Glutamatergic neuron (in vitro differentiated cells): Measurements from ENCODE around the gene ITIH1. TPM values are rescaled to one million over a fixed set of nuclear protein-coding genes. Genes with fewer than 3 reads are reported as not detected.

Experiments
- DNase-seq: peaks from one replicate; pipeline ENCODE4 v3.0.0; 2022
- H3K27ac Mint-ChIP-seq: one replicate; pipeline ENCODE4 v1.8.0; 2020; ENCODE audit warnings: mild to moderate bottlenecking, mixed read lengths, inconsistent platforms; ENCODE audit not compliant: unreplicated experiment
- H3K27me3 Mint-ChIP-seq: one replicate; pipeline ENCODE4 v1.8.0; 2020; ENCODE audit warnings: mild to moderate bottlenecking, moderate library complexity, mixed read lengths, inconsistent platforms; ENCODE audit not compliant: unreplicated experiment
- H3K36me3 Mint-ChIP-seq: one replicate; pipeline ENCODE4 v1.8.0; 2020; ENCODE audit warnings: mild to moderate bottlenecking, mixed read lengths, inconsistent platforms; ENCODE audit not compliant: unreplicated experiment
- H3K4me1 Mint-ChIP-seq: one replicate; pipeline ENCODE4 v1.8.0; 2020; ENCODE audit warnings: mild to moderate bottlenecking, low read depth, mixed read lengths, inconsistent platforms; ENCODE audit not compliant: unreplicated experiment
- H3K4me3 Mint-ChIP-seq: one replicate; pipeline ENCODE4 v1.8.0; 2020; ENCODE audit warnings: mild to moderate bottlenecking, mixed read lengths, inconsistent platforms; ENCODE audit not compliant: unreplicated experiment
- H3K9me3 Mint-ChIP-seq: one replicate; pipeline ENCODE4 v1.8.0; 2020; ENCODE audit warnings: mild to moderate bottlenecking, moderate library complexity, mixed read lengths, inconsistent platforms; ENCODE audit not compliant: unreplicated experiment
- CTCF ChIP-seq: fragments of 200-600 bp; sonication (generic); IDR thresholded peaks from one replicate; pipeline ENCODE4 v1.5.0; 2021; ENCODE audit not compliant: partially characterized antibody, unreplicated experiment
- total RNA-seq: library from RNA; stranded (reverse); fragmentation: NEBNext Ultra II Directional; extraction: Animal tissue kit (Norgen Biotek cat#: 25700); gene quantifications from one replicate; pipeline ENCODE4 v1.2.1, GENCODE V29; 2021; ENCODE audit not compliant: unreplicated experiment

ITIH1 gene
- total RNA-seq, 1 donor from 2014 or later: not detected

- H3K27me3 Mint-ChIP-seq: peaks cover 8% of the 10 kb centered on the region
- peak within 1 kb of the TSS; percentile 96 for H3K4me3 Mint-ChIP-seq
- peaks cover 15% of the 10 kb centered on the region for H3K4me1 Mint-ChIP-seq
- TF ChIP-seq CTCF: no peak
- H3K27ac Mint-ChIP-seq: peak within 1 kb of the TSS; percentile 96
- H3K36me3 Mint-ChIP-seq: no peaks in the 10 kb centered on the region
- DNase-seq: peak; percentile 96
- H3K9me3 Mint-ChIP-seq: peaks cover 4% of the 10 kb centered on the region
These were observed 6.7 kb upstream of the ITIH1 start, which contains the start of gene NEK4 for GRCh38 chr3:52770496-52771333. TSS of gene NEK4 (minus strand) at chr3:52770940. CDS start at chr3:52770746, 194 bp downstream.

- no peaks in the 10 kb centered on the region for H3K36me3 Mint-ChIP-seq
- no peak for DNase-seq
- H3K27ac Mint-ChIP-seq: peak overlapping the region; percentile 96
- H3K27me3 Mint-ChIP-seq: peaks cover 8% of the 10 kb centered on the region
- H3K4me1 Mint-ChIP-seq: peaks cover 15% of the 10 kb centered on the region
- no peak for TF ChIP-seq CTCF
- H3K9me3 Mint-ChIP-seq: peaks cover 4% of the 10 kb centered on the region
- peak overlapping the region; percentile 96 for H3K4me3 Mint-ChIP-seq
These were observed 6.1 kb upstream of the ITIH1 start for GRCh38 chr3:52771334-52771681.

GRCh38 chr3:52771702-52772101 is 5.7 kb upstream of the ITIH1 start:
- Mint-ChIP-seq H3K27me3 (peaks cover 8% of the 10 kb centered on the region), H3K4me1 (peaks cover 15% of the 10 kb centered on the region), H3K27ac (no peak overlapping the region), H3K36me3 (no peaks in the 10 kb centered on the region), H3K4me3 (peak overlapping the region; percentile 96), H3K9me3 (peaks cover 4% of the 10 kb centered on the region)
- DNase-seq: no peak
- no peak for TF ChIP-seq CTCF

GRCh38 chr3:52773361-52774065 is 3.9 kb upstream of the ITIH1 start:
- no peaks in the 10 kb centered on the region for H3K36me3 Mint-ChIP-seq
- TF ChIP-seq CTCF: no peak
- no peak for DNase-seq
- peaks cover 8% of the 10 kb centered on the region for H3K27me3 Mint-ChIP-seq
- H3K9me3 Mint-ChIP-seq: peaks cover 4% of the 10 kb centered on the region
- H3K4me3 Mint-ChIP-seq: no peak overlapping the region
- H3K4me1 Mint-ChIP-seq: peaks cover 15% of the 10 kb centered on the region
- no peak overlapping the region for H3K27ac Mint-ChIP-seq
